ENCODE measurements around the gene BICDL1.

DNA sequence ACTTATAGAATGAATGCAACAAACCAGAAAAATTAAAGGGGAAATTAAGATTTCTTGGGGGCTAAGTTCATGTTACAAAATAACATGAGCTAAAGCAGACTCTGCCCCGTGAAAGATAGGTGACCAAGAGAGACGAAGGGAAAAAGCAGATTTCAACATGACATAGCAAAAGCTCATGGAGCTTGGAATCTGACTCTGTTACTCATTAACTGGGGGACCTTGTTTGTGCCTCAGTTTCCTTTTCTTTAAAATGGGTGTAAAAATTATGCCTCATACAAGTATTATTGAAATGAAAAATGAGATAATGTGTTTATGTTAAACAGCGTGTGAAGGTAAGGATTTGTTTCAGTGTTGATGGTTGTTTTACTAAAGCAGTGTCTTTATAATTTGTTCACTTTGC is 11.5 kb downstream of the BICDL1 start:
- TF ChIP-seq, protein P1, sequence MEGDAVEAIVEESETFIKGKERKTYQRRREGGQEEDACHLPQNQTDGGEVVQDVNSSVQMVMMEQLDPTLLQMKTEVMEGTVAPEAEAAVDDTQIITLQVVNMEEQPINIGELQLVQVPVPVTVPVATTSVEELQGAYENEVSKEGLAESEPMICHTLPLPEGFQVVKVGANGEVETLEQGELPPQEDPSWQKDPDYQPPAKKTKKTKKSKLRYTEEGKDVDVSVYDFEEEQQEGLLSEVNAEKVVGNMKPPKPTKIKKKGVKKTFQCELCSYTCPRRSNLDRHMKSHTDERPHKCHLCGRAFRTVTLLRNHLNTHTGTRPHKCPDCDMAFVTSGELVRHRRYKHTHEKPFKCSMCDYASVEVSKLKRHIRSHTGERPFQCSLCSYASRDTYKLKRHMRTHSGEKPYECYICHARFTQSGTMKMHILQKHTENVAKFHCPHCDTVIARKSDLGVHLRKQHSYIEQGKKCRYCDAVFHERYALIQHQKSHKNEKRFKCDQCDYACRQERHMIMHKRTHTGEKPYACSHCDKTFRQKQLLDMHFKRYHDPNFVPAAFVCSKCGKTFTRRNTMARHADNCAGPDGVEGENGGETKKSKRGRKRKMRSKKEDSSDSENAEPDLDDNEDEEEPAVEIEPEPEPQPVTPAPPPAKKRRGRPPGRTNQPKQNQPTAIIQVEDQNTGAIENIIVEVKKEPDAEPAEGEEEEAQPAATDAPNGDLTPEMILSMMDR (IDR thresholded peaks at IDR 0.05) = no peak
- TF ChIP-seq POLR2A (IDR thresholded peaks at IDR 0.05) (no peak), POLR2AphosphoS5 (IDR thresholded peaks at IDR 0.05; ENCODE audit: insufficient read depth in 1 of 2, low read depth in 1 of 2) (no peak)

Measured in vagina (tissue), 2 donors.